ENCODE data around the gene FAM98B.

DNA sequence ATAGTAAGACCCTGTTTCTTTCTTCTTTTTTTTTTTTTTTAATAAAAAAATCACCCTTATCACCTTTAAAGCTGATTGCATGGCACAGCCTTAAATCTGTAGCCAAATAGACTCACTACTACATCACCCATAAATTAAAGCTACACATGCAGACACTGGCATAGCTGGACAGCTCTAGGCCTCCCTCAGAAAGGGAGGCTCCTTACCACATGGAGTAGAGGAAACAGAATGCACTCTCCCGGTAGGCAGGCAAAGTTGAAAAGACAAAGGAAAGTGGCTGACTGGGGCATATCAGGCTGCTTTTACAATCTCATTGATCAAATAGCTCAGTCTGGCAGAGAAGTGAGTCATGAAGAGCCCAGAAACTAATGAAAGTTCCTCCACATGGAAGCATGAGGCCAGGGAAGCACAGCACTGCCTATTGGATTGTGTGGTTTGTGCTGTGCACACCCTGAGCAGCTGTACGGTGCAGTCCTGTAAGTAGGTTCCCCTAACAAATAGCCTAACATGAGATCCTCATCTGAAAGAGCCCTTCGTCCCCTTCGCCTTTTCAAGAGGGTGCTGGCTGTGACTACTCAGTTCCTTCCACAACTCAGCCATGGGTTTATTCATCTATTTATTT, 32.7 kb upstream of the FAM98B start:
- TF ChIP-seq, protein P1, sequence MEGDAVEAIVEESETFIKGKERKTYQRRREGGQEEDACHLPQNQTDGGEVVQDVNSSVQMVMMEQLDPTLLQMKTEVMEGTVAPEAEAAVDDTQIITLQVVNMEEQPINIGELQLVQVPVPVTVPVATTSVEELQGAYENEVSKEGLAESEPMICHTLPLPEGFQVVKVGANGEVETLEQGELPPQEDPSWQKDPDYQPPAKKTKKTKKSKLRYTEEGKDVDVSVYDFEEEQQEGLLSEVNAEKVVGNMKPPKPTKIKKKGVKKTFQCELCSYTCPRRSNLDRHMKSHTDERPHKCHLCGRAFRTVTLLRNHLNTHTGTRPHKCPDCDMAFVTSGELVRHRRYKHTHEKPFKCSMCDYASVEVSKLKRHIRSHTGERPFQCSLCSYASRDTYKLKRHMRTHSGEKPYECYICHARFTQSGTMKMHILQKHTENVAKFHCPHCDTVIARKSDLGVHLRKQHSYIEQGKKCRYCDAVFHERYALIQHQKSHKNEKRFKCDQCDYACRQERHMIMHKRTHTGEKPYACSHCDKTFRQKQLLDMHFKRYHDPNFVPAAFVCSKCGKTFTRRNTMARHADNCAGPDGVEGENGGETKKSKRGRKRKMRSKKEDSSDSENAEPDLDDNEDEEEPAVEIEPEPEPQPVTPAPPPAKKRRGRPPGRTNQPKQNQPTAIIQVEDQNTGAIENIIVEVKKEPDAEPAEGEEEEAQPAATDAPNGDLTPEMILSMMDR (IDR thresholded peaks at IDR 0.05), result no peak
- no peak for TF ChIP-seq POLR2A (IDR thresholded peaks at IDR 0.05)
